Measurements from ENCODE around the gene PARD3B. TPM values are rescaled to one million over a fixed set of nuclear protein-coding genes. Genes with fewer than 3 reads are reported as not detected.

The PARD3B gene
- total RNA-seq, 1 experiment from 2014 or later, result 7.6 TPM

- intact Hi-C loops (cut with micrococcal nuclease; ENCODE audit: unreplicated experiment), result no loop called here
- CTCF ChIA-PET, result no interaction called here
- Histone ChIP-seq H3K9me3 (ENCODE audit: low read depth, low read length, poor library complexity, severe bottlenecking) (no peaks in the 10 kb centered on the region), H3K4me1 (ENCODE audit: insufficient read depth, low read length, poor library complexity, severe bottlenecking) (no peaks in the 10 kb centered on the region), H3K27me3 (replicated peaks; ENCODE audit: insufficient read depth, low read depth, low read length, poor library complexity) (no peaks in the 10 kb centered on the region), H3K36me3 (ENCODE audit: insufficient read depth, low read length, poor library complexity, severe bottlenecking) (no peaks in the 10 kb centered on the region), H3K27ac (ENCODE audit: low read depth, low read length, poor library complexity, severe bottlenecking) (no peak overlapping the region), H3K4me3 (ENCODE audit: low read depth, low read length, poor library complexity, severe bottlenecking) (no peak overlapping the region)
- BruUV-seq (replicated peaks), result no TSS peak
- POLR2A ChIA-PET (ENCODE audit: low non-redundant PET), result no interaction called here
- no peak for DNase-seq (ENCODE audit: low spot score)
- TF ChIP-seq EZH2 (IDR thresholded peaks at IDR 0.05; ENCODE audit: borderline replicate concordance, low read depth, low read length, poor library complexity, severe bottlenecking) (no peak), CTCF (conservative IDR thresholded peaks at IDR 0.05; ENCODE audit: low read depth, low read length) (no peak)
Measured at GRCh38 chr2:205387350-205388055, 842.2 kb downstream of the PARD3B start.

GRCh38 chr2:205390866-205391265 lies 845.6 kb downstream of the PARD3B start:
- BruUV-seq (replicated peaks), result no TSS peak
- no peak for DNase-seq (ENCODE audit: low spot score)
- H3K27me3 ChIP-seq (replicated peaks; ENCODE audit: insufficient read depth, low read depth, low read length, poor library complexity), result no peaks in the 10 kb centered on the region
- H3K4me1 ChIP-seq (ENCODE audit: insufficient read depth, low read length, poor library complexity, severe bottlenecking), result no peaks in the 10 kb centered on the region
- no peak for TF ChIP-seq CTCF (conservative IDR thresholded peaks at IDR 0.05; ENCODE audit: low read depth, low read length)
- no peak for TF ChIP-seq EZH2 (IDR thresholded peaks at IDR 0.05; ENCODE audit: borderline replicate concordance, low read depth, low read length, poor library complexity, severe bottlenecking)
- intact Hi-C loops (cut with micrococcal nuclease; ENCODE audit: unreplicated experiment), result no loop called here
- H3K9me3 ChIP-seq (ENCODE audit: low read depth, low read length, poor library complexity, severe bottlenecking), result no peaks in the 10 kb centered on the region
- CTCF ChIA-PET, result no interaction called here
- no peak overlapping the region for H3K27ac ChIP-seq (ENCODE audit: low read depth, low read length, poor library complexity, severe bottlenecking)
- no peak overlapping the region for H3K4me3 ChIP-seq (ENCODE audit: low read depth, low read length, poor library complexity, severe bottlenecking)
- POLR2A ChIA-PET (ENCODE audit: low non-redundant PET), result interaction anchor here (0.7 kb wide), 1 partner anchor 19 kb away, joined by 5 read pairs; no protein-coding TSS in a partner anchor
- H3K36me3 ChIP-seq (ENCODE audit: insufficient read depth, low read length, poor library complexity, severe bottlenecking), result no peaks in the 10 kb centered on the region

- H3K4me3 ChIP-seq (ENCODE audit: low read depth, low read length, poor library complexity, severe bottlenecking), result no peak overlapping the region
- H3K27ac ChIP-seq (ENCODE audit: low read depth, low read length, poor library complexity, severe bottlenecking), result no peak overlapping the region
- no peaks in the 10 kb centered on the region for H3K27me3 ChIP-seq (replicated peaks; ENCODE audit: insufficient read depth, low read depth, low read length, poor library complexity)
- intact Hi-C loops (cut with micrococcal nuclease; ENCODE audit: unreplicated experiment), result no loop called here
- no peaks in the 10 kb centered on the region for H3K9me3 ChIP-seq (ENCODE audit: low read depth, low read length, poor library complexity, severe bottlenecking)
- no peaks in the 10 kb centered on the region for H3K4me1 ChIP-seq (ENCODE audit: insufficient read depth, low read length, poor library complexity, severe bottlenecking)
- CTCF ChIA-PET, result no interaction called here
- POLR2A ChIA-PET (ENCODE audit: low non-redundant PET), result no interaction called here
- BruUV-seq (replicated peaks), result no TSS peak
- TF ChIP-seq EZH2 (IDR thresholded peaks at IDR 0.05; ENCODE audit: borderline replicate concordance, low read depth, low read length, poor library complexity, severe bottlenecking) (no peak), CTCF (conservative IDR thresholded peaks at IDR 0.05; ENCODE audit: low read depth, low read length) (no peak)
- no peak for DNase-seq (ENCODE audit: low spot score)
- no peaks in the 10 kb centered on the region for H3K36me3 ChIP-seq (ENCODE audit: insufficient read depth, low read length, poor library complexity, severe bottlenecking)
Measured at GRCh38 chr2:205401511-205401910, 856.2 kb downstream of the PARD3B start.

Measured in A673 (cell line).